Hematopoietic multipotent progenitor cell treated with erythropoietin and hydrocortisone succinate and interleukin-3 and kit ligand, for 15 days (in vitro differentiated cells): Measurements from ENCODE around the gene ABCB9.

Source experiments
- DNase-seq: peaks from one replicate; pipeline ENCODE4 v3.0.0-alpha.2; 2015; ENCODE audit warnings: low spot score

ABCB9 gene

GRCh38 chr12:122981587-122982476 is 15.6 kb upstream of the ABCB9 start:
- no peak for DNase-seq

- no peak for DNase-seq
Measured at GRCh38 chr12:122981036-122981471, 14.8 kb upstream of the ABCB9 start.

DNA sequence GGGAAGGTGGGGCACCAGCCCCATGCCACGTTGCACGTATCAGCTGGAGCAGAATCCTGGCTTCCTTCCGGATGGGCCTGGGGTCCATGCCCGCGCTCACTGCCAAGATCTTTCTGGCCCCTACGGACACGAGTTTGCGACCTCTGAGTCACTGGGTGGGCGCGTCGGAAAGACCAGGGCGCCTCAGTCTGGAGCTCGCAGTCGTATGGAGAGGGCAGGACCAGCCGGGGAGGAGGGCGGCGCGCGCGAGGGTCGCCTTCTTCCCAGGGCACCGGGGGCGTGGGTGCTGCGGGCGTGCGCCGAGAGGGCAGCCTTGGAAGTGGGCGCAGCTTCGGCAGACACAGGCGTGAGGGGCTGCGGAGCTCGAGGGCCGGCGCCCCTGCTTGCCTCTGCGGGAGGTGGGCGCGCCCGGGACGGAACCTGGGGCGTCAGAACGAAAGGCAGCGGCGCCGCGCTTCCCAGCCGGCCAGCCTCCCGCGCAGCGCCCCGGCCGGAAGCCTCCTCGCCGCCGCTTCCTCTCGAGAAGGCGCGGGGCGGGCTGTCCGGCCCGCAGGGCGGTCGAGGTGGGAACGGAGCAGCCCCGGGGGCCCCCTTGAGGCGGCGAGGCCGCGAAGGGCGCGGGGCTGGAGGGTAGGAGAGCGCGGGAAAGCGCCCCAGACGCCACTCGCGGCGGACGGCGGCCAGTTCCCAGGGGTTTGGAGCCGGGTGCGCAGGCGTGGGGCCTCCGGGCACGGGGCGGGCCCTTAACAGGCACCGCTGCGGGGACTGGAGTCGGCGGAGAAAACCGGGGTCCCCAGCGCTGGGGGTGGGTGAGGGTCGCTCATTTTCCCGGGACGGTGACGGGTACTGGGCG is 14.1 kb upstream of the ABCB9 start, which contains the start of gene ARL6IP4:
Gene ARL6IP4 (plus strand): TSS at position 499 of the 853 bp plus-strand sequence. CDS start 459 bp downstream, outside the sequence.
- peak; percentile 48 for DNase-seq

GRCh38 chr12:122979908-122980182 is 13.6 kb upstream of the ABCB9 start:
- DNase-seq: no peak

GRCh38 chr12:122979001-122979907 is 13.0 kb upstream of the ABCB9 start:
- DNase-seq: no peak

- no peak for DNase-seq
Measured at GRCh38 chr12:122978507-122978955, 12.3 kb upstream of the ABCB9 start.

DNA sequence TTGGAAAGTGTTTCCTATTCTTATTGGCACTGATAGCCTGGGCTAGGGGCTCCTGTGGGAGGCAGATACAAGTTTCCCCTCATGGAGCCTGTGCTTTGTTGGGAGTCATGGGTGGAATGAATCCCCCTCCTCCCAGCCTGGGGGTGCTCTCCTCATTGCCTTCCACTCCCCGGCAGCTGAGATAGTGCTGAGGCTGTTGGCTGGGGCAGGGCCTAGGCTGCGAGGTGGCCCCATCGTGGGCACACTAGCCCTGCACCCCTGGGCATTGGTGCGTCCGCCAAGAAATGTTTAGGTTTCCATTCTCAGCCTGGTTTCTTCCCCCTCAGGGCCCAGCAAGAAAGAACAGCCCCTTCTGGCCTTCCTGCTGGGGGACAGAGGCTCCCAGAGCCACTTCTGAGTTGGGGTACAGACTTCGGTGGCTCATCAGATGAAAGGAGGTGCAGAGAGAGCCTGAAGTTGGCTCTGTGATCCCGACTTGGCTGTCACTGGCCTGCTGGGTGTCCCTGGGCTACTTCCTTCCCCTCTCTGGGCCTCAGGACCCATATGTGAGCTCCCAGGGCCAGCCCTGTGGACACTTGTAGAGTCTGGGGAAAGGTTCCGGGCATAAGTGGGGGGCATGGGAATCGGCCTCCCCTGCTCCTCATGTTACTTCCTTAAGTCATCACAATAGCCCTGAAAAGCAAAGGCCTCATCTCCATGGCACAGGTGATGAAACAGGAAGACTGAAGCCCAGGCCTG is 11.6 kb upstream of the ABCB9 start:
- no peak for DNase-seq

DNA sequence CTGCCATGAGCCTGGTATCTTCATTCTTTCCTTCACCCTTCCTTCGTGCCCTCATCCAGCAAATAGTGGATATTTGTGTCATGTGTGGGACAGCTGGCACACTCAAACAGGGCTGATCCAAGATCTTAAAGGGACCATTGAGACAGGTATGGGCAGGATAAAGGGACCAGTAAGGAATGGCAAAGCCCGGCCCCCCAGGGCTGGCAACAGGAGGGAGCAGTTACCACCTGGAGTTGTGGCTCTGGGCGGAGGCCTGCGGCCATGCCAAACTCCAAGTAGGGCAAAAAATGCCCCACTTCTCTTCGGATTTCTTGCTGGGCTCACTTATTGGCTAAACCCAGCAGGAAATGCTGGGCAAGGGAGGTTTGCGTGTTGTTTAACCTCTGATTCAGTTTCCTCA is 10.9 kb upstream of the ABCB9 start:
- no peak for DNase-seq

DNA sequence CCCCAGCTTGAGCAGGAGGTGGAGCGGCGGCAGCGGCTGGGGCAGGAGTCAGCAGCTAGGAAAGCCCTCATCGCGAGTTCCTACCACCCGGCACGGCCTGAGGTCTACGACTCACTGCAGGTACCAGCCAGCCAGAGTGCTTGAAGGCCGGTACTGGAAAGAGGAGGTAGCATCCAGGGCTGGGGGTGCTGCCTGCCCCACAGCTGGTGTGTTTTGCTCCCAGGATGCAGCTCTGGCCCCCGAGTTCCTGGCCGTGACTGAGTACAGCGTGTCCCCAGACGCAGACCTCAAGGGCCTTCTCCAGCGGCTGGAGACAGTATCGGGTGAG is 10.3 kb upstream of the ABCB9 start:
- no peak for DNase-seq

DNA sequence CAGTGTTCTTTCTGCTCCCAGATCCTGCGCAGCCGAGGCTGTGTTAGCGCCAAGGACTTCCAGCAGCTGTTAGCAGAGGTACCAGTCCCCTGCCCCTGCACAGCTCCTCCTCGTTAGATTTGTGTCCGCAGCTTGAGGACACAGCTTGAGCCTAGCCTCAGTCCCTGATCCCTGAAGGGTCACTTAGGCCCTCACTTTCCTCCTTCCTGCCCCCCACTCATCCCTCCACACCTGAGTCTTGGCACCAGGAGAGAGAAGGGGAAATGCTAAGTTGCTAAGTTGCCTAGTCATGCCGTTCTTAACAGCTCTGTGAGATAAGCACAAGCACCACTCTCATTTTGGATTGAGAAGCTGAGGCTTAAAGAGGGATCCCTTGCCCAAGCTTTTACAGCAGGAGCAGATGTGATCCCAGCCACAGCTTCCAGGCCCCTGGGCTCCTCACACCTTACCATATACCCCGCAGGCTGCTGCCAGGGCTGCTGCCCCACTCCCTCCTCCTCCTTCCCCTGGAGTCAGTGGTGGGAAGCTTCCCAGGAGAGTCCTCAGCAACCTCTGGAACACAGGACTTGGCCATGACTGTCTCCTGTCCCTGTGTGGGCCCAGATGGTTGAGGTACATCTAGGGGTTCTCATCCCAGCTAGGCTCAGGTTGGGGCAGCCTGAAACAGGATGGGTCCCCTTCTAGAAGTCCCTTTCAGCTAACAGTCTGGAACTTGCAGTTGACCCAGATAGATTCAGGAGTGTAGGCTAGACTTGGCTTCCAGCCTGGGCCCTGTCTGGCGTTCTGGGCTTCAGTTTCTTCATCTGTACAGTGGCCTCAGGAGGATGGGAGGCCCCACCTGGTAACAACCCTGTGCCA is 9.8 kb upstream of the ABCB9 start:
- DNase-seq: peak; percentile 75

- peak; percentile 92 for DNase-seq
Measured at GRCh38 chr12:122974892-122975789, 8.9 kb upstream of the ABCB9 start, which contains the start of gene OGFOD2. Gene OGFOD2 (plus strand): TSS chr12:122975244. CDS start chr12:122975252, 8 bp downstream.

DNA sequence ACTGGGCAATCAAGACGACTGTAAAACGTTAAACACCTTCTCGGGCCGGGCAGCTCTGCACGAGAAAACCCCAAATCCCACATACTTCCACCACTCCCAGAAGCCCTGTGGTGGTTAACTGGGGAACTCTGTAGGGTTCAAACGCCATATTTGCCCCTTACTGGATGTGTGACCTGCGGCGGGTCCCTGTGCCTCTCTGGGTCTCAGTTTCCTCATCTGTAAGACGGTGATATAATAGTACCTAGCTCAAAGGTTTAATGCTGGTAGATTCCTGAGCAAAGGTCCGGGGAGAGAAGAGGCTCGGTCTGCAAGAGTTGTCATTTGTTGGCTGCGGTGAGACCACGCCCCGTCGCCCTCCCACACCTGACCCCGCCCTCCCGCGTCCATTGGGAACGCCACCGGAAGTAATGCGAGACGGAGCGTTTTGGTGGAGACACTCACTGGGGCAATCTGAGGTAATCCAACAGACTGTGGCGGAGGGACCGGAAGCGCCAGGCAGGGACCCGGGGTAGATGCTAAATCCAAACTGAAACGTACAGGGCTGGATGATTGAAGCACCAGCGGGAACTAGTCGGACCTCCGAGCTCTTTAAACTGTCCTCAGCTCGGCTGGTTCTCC is 8.1 kb upstream of the ABCB9 start:
- DNase-seq: peak; percentile 99

- no peak for DNase-seq
Measured at GRCh38 chr12:122969676-122970075, 3.4 kb upstream of the ABCB9 start.

- DNase-seq: no peak
Measured at GRCh38 chr12:122968104-122968503, 1.8 kb upstream of the ABCB9 start.

DNA sequence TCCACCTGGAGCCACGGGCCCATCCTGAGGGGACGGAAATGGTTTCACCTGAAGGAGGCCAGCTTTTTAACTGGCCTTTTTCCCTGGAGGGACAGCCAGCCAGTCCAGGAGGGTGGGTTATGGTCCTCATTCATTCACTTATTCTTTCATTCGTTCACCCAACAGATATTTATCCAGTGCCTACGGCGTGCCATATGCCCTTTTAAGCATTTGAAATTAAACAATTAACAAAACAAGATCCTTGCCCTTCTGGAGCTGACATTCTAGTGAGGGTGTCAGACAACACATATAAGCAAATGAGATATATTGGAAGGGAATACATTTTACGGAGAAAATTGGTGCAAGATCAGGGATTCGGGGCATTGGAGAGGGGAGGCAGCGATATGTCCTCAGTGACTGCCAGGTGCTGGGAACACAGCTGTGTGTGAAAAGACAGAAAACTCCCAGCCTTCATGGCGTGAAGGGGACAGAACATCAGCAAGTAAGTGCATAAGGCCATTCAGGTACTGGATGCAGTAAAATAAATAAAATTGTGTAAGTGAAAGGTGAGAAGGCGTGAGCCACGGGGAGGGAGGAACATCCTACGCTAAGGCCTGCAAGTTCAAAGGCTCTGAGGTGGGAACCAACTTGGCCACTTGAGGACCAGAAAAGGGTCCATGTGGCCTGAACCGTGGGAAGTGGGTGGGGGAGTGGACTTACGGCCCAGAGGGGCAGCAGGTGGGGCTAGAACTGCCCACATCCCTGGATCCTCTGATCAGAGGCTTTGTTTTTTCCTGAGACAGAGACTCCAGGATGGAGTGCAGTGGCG is 684 bp upstream of the ABCB9 start:
- no peak for DNase-seq

GRCh38 chr12:122965321-122965751 is 927 bp downstream of the ABCB9 start:
- DNase-seq: no peak

GRCh38 chr12:122964439-122965257 is 1.6 kb downstream of the ABCB9 start:
- DNase-seq: no peak
